Body of pancreas (tissue), 4 donors: ENCODE results near the gene KIZ.

Experiments
- POLR2A ChIP-seq, 3 donors: fragments of 450-650 bp; IDR thresholded peaks; one replicate each; pipeline ENCODE4 v1.6.1; 2016; ENCODE audit warnings: antibody characterized with exemption in 3 of 3, mild to moderate bottlenecking in 2 of 3
- TF ChIP-seq, protein P1 (sequence below), 7 experiments: fragments of 450-650 bp in 4 of 7; fragments of 200-600 bp in 3 of 7; sonication (generic) in 3 of 7; IDR thresholded peaks; one replicate each; pipeline ENCODE4 v1.5.1; 2016 to 2019; ENCODE audit warnings: antibody characterized with exemption in 7 of 7

DNA sequence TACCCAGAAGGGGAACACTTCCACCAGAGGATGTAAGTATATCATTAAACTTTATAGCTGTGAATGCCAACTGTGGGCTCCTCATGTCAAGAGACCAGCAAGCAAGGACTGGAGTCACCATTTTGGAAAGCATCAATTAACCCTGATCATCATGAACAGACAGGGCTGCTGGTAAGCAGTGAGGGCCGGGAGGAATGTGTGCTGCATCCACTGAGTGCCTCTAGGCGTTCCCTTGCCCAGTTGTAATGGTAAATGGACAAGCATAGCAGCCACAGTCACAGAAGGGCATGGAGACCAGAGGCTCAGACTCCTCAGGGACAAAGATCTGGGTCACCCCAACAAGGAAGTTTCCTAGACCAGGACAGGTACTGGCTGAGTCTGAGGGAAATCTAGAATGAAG is 43.3 kb upstream of the KIZ start:
- TF ChIP-seq, protein P1, sequence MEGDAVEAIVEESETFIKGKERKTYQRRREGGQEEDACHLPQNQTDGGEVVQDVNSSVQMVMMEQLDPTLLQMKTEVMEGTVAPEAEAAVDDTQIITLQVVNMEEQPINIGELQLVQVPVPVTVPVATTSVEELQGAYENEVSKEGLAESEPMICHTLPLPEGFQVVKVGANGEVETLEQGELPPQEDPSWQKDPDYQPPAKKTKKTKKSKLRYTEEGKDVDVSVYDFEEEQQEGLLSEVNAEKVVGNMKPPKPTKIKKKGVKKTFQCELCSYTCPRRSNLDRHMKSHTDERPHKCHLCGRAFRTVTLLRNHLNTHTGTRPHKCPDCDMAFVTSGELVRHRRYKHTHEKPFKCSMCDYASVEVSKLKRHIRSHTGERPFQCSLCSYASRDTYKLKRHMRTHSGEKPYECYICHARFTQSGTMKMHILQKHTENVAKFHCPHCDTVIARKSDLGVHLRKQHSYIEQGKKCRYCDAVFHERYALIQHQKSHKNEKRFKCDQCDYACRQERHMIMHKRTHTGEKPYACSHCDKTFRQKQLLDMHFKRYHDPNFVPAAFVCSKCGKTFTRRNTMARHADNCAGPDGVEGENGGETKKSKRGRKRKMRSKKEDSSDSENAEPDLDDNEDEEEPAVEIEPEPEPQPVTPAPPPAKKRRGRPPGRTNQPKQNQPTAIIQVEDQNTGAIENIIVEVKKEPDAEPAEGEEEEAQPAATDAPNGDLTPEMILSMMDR (IDR thresholded peaks at IDR 0.05) = no peak
- TF ChIP-seq POLR2A (IDR thresholded peaks at IDR 0.05) = no peak
